CD4-positive, alpha-beta T cell (primary cell): ENCODE data around the gene PDCD4. TPM values are rescaled to one million over a fixed set of nuclear protein-coding genes. Genes with fewer than 3 reads are reported as not detected.
A peak's percentile ranks its signal among the peaks of the same experiment; 100 is the strongest.

Experiments
- ATAC-seq: fragments of 200-7000 bp; cut with Tn5 transposase; one replicate; pipeline ENCODE4 v1.10.0; 2022; ENCODE audit warnings: mild to moderate bottlenecking; ENCODE audit not compliant: poor library complexity
- CTCF ChIA-PET: fragments of 350-600 bp; sonication (Branson Sonifier 250); formaldehyde crosslinking; loops from one replicate; lab custom pipeline; 2021; ENCODE audit warnings: antibody characterized with exemption, inconsistent platforms; lab: Charles Lee
- POLR2A ChIA-PET: fragments of 350-600 bp; sonication (Branson Sonifier 250); formaldehyde crosslinking; loops from one replicate; lab custom pipeline; 2021; ENCODE audit warnings: antibody characterized with exemption, inconsistent platforms; lab: Charles Lee
- DNase-seq, 14 experiments: peaks; one replicate each; pipeline ENCODE4 v3.0.0-alpha.2; 2013 to 2020; ENCODE audit warnings: mixed read lengths in 2 of 14
- H3K27ac ChIP-seq, 2 donors: one replicate each; pipeline versions ENCODE4 v1.5.1 to v1.7.0; 2013; ENCODE audit warnings: low read length in 2 of 2, low read depth in 1 of 2, mild to moderate bottlenecking in 1 of 2
- H3K27me3 ChIP-seq, 2 experiments: 1 replicate in 1 of 2; 2 replicates in 1 of 2; pipeline versions ENCODE4 v1.6.1 to v1.7.0; 2013; ENCODE audit warnings: low read length in 2 of 2, control low read depth in 1 of 2, mild to moderate bottlenecking in 1 of 2, moderate library complexity in 1 of 2; ENCODE audit not compliant: insufficient read depth in 2 of 2, control insufficient read depth in 1 of 2
- H3K36me3 ChIP-seq: one replicate; pipeline ENCODE4 v1.6.1; 2013; ENCODE audit warnings: low read length, control low read depth; ENCODE audit not compliant: insufficient read depth
- H3K4me1 ChIP-seq: one replicate; pipeline ENCODE4 v1.6.1; 2013; ENCODE audit warnings: low read length, control low read depth; ENCODE audit not compliant: insufficient read depth
- H3K4me3 ChIP-seq: one replicate; pipeline ENCODE4 v1.5.1; 2013; ENCODE audit warnings: mild to moderate bottlenecking, low read length, moderate library complexity
- H3K9me3 ChIP-seq, 2 experiments: 1 replicate in 1 of 2; 2 replicates in 1 of 2; pipeline versions ENCODE4 v1.6.1 to v1.7.0; 2013; ENCODE audit warnings: low read length in 2 of 2, mild to moderate bottlenecking in 2 of 2, control low read depth in 1 of 2, moderate library complexity in 1 of 2; ENCODE audit not compliant: control insufficient read depth in 1 of 2, insufficient read depth in 1 of 2
- H3K27ac Mint-ChIP-seq: one replicate; pipeline ENCODE4 v1.8.0; 2020; ENCODE audit warnings: mixed read lengths
- H3K27me3 Mint-ChIP-seq: one replicate; pipeline ENCODE4 v1.8.0; 2021; ENCODE audit warnings: mixed read lengths
- H3K36me3 Mint-ChIP-seq: one replicate; pipeline ENCODE4 v1.8.0; 2021; ENCODE audit warnings: low read depth, mixed read lengths
- H3K4me1 Mint-ChIP-seq: one replicate; pipeline ENCODE4 v1.8.0; 2021; ENCODE audit warnings: low read depth, mixed read lengths
- H3K4me3 Mint-ChIP-seq: one replicate; pipeline ENCODE4 v1.8.0; 2020; ENCODE audit warnings: mild to moderate bottlenecking, mixed read lengths
- H3K9me3 Mint-ChIP-seq: one replicate; pipeline ENCODE4 v1.8.0; 2020; ENCODE audit warnings: mixed read lengths
- intact Hi-C, 2 experiments: fragments of 100-400 bp; cut with DNase I in 1 of 2; cut with micrococcal nuclease in 1 of 2; formaldehyde crosslinking; loops; one replicate each; pipeline versions ENCODE4 v1.15.1 to v1.9.0; 2023 to 2025; cut with DNase I, micrococcal nuclease
- total RNA-seq, 174 experiments: library from RNA in 2 of 174; stranded (reverse) in 2 of 174; gene quantifications; one replicate each; pipeline ENCODE4 v1.2.3 and lab custom pipeline; 2021 to 2026
- TF ChIP-seq, protein P1 (sequence below): fragments of 200-600 bp; IDR thresholded peaks from one replicate; pipeline ENCODE4 v1.8.0; 2022; ENCODE audit warnings: antibody characterized with exemption, mild to moderate bottlenecking

PDCD4 gene
- total RNA-seq, 2 experiments from 2014 or later: 352 to 358 TPM

DNA sequence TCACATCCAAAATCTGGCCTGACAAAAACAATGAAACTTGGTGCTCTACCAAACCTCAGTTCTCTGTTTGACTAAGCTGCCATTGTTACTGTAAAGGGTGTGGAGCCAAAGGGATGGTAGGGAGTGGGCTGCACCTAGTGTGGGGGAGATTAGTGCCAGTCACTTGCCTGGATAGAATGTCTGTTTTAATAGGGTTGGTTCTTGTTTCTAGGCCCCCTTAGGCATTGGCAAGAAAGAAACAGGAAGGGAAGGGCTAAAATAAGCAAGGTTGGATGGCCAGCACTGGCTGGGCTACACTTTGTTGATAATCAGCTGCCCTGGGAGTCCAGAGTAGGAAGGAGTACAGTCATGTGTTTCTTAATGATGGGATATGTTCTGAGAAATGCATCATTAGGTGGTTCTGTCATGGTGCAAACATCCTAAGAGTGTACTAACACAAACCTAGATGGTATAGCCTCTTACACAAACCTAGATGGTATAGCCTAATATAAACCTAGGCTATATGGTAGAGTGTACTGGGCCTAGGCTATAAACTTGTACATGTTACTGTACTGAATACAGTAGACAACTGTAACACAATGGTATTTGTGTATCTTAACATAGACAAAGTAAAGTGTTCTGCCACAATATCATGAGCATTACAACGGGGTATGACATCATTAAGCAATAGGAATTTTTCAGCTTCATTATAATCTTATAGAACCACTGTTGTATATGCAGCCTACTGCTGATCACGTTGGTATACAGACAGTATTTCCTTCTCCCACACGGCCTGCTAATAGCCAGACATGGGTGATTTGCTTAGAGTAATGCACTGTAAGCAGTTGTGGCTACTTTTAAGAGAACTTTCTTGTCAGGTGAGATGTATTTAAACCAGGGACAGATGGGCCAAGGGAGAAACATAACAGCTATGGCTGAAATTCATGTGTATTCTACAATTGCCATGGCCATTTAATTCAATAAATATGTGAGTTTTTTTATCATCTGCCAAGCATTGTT, 31.9 kb downstream of the PDCD4 start:
- no peak overlapping the region for H3K4me3 ChIP-seq
- ChIA-PET CTCF (interaction anchor here (1.2 kb wide), 1 partner anchor 157 kb away, joined by 4 read pairs; no protein-coding TSS in a partner anchor), POLR2A (interaction anchor here (1.1 kb wide), 1 partner anchor 11 kb away, joined by 4 read pairs; no protein-coding TSS in a partner anchor)
- H3K27ac ChIP-seq: peak overlapping the region in 1 of 2 donors; percentile 19
- TF ChIP-seq, protein P1, sequence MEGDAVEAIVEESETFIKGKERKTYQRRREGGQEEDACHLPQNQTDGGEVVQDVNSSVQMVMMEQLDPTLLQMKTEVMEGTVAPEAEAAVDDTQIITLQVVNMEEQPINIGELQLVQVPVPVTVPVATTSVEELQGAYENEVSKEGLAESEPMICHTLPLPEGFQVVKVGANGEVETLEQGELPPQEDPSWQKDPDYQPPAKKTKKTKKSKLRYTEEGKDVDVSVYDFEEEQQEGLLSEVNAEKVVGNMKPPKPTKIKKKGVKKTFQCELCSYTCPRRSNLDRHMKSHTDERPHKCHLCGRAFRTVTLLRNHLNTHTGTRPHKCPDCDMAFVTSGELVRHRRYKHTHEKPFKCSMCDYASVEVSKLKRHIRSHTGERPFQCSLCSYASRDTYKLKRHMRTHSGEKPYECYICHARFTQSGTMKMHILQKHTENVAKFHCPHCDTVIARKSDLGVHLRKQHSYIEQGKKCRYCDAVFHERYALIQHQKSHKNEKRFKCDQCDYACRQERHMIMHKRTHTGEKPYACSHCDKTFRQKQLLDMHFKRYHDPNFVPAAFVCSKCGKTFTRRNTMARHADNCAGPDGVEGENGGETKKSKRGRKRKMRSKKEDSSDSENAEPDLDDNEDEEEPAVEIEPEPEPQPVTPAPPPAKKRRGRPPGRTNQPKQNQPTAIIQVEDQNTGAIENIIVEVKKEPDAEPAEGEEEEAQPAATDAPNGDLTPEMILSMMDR: no peak
- H3K9me3 ChIP-seq: no peaks in the 10 kb centered on the region
- peaks cover 76% of the 10 kb centered on the region for H3K36me3 Mint-ChIP-seq
- H3K4me1 Mint-ChIP-seq: peaks cover 25% of the 10 kb centered on the region
- peaks cover 51% of the 10 kb centered on the region for H3K36me3 ChIP-seq
- no peaks in the 10 kb centered on the region for H3K9me3 Mint-ChIP-seq
- intact Hi-C loops: no loop called here
- no peak overlapping the region for H3K4me3 Mint-ChIP-seq
- H3K4me1 ChIP-seq: no peaks in the 10 kb centered on the region
- no peak for DNase-seq
- peak overlapping the region; percentile 11 for H3K27ac Mint-ChIP-seq
- H3K27me3 ChIP-seq: no peaks in the 10 kb centered on the region
- H3K27me3 Mint-ChIP-seq: no peaks in the 10 kb centered on the region
- ATAC-seq: peak; percentile 13

DNA sequence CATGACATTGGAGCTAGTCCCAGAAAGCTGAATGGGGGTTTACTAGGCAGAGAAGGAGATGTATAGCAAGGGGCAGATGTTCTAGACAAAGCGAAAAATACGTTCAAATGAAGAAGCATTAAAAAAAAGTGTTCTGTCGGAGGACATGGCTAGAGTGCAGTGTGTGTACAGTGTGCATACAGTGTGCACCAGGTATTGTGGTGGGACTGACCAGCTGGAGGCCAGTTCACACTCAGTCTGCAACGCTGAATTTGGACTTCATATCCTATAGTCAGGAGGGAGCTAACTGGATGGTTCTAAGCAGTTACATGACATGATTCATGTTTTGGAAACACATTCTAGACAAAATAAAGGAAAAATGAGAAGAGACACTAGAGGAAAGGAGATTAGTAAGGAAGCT, 38.4 kb downstream of the PDCD4 start:
- TF ChIP-seq, protein P1: no peak
- intact Hi-C loops: loop anchor here in 1 of 2 experiments (10.0 kb wide), 3 partner anchors 605 to 1535 kb away; partner anchors contain the start of genes SMNDC1, VTI1A and ZDHHC6
- CTCF ChIA-PET: interaction anchor here (0.8 to 2.0 kb wide), 5 partner anchors 12 to 37 kb away, joined by 3 to 5 read pairs (median 3); no protein-coding TSS in a partner anchor
- DNase-seq: no peak
- Mint-ChIP-seq H3K4me3 (no peak overlapping the region), H3K4me1 (peaks cover 18% of the 10 kb centered on the region), H3K36me3 (peaks cover 40% of the 10 kb centered on the region), H3K27me3 (no peaks in the 10 kb centered on the region), H3K27ac (peak overlapping the region; percentile 6), H3K9me3 (no peaks in the 10 kb centered on the region)
- peaks cover 10% of the 10 kb centered on the region for H3K36me3 ChIP-seq
- POLR2A ChIA-PET: interaction anchor here (0.7 to 2.7 kb wide), 5 partner anchors 9 to 186 kb away, joined by 3 to 18 read pairs (median 6); partner anchors contain the start of genes BBIP1 and SHOC2
- no peak overlapping the region for H3K27ac ChIP-seq
- no peak overlapping the region for H3K4me3 ChIP-seq
- no peaks in the 10 kb centered on the region for H3K27me3 ChIP-seq
- no peaks in the 10 kb centered on the region for H3K9me3 ChIP-seq
- ATAC-seq: no peak
- no peaks in the 10 kb centered on the region for H3K4me1 ChIP-seq

DNA sequence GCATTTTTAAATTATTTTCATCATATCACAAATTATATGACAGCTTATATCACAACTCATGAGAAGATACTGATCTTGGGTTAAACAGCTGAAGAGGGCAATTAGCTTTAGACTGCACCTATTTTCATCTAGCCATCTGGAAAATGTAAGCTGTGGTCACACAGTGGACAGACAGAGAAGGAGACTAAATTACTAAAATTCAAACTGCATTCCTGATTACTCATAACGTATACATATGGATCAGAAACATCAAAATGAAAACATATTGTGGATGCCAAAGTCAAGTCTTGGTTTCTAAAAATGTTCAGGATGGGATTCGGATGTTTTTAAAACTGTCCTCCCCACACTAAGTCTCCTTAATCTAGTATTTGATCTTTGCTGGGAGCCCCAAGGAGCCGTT, 40.6 kb downstream of the PDCD4 start:
- Histone ChIP-seq H3K4me1 (no peaks in the 10 kb centered on the region), H3K27ac (no peak overlapping the region), H3K9me3 (no peaks in the 10 kb centered on the region), H3K4me3 (no peak overlapping the region), H3K36me3 (peaks cover 13% of the 10 kb centered on the region), H3K27me3 (no peaks in the 10 kb centered on the region)
- Mint-ChIP-seq H3K4me3 (no peak overlapping the region), H3K27me3 (no peaks in the 10 kb centered on the region), H3K4me1 (peaks cover 32% of the 10 kb centered on the region), H3K36me3 (peaks cover 46% of the 10 kb centered on the region), H3K9me3 (no peaks in the 10 kb centered on the region), H3K27ac (no peak overlapping the region)
- TF ChIP-seq, protein P1: no peak
- no peak for DNase-seq
- no peak for ATAC-seq
- intact Hi-C loops: loop anchor here in 1 of 2 experiments (10.0 kb wide), 3 partner anchors 608 to 1532 kb away; partner anchors contain the start of genes SMNDC1, VTI1A and ZDHHC6
- CTCF ChIA-PET: interaction anchor here (0.7 kb wide), 2 partner anchors 24 to 25 kb away, joined by 3 read pairs; no protein-coding TSS in a partner anchor
- POLR2A ChIA-PET: interaction anchor here (0.7 kb wide), 1 partner anchor 1160 kb away, joined by 4 read pairs; no protein-coding TSS in a partner anchor
